GM19452 (cell line): ENCODE measurements around the gene SH3PXD2A.

Source experiments
- ATAC-seq: cut with Tn5 transposase; IDR thresholded peaks from one replicate; pipeline ENCODE4 v1.9.1; 2021; ENCODE audit not compliant: unreplicated experiment

SH3PXD2A gene

GRCh38 chr10:103552856-103553742 lies 302.3 kb downstream of the SH3PXD2A start:
- ATAC-seq = no peak

- ATAC-seq = no peak
Measured at GRCh38 chr10:103551619-103552602, 303.5 kb downstream of the SH3PXD2A start.

GRCh38 chr10:103550229-103550628 lies 305.1 kb downstream of the SH3PXD2A start:
- ATAC-seq = no peak

GRCh38 chr10:103549349-103549685 lies 306.1 kb downstream of the SH3PXD2A start:
- ATAC-seq = no peak

GRCh38 chr10:103548581-103549348 lies 306.6 kb downstream of the SH3PXD2A start:
- ATAC-seq = no peak

GRCh38 chr10:103548006-103548405 lies 307.4 kb downstream of the SH3PXD2A start:
- no peak for ATAC-seq

- no peak for ATAC-seq
Measured at GRCh38 chr10:103547391-103547946, 307.9 kb downstream of the SH3PXD2A start.

GRCh38 chr10:103546401-103546800 lies 309.0 kb downstream of the SH3PXD2A start:
- ATAC-seq = no peak

- no peak for ATAC-seq
Measured at GRCh38 chr10:103545771-103546281, 309.6 kb downstream of the SH3PXD2A start.

- no peak for ATAC-seq
Measured at GRCh38 chr10:103545366-103545765, 310.0 kb downstream of the SH3PXD2A start.

GRCh38 chr10:103544657-103545310 lies 310.6 kb downstream of the SH3PXD2A start:
- ATAC-seq = no peak
